GM19438 (cell line): ENCODE results near the gene ADAMTS7.
"Not testable (repeated sequence)": the region's sequence is repeated elsewhere in the genome, so short reads cannot be mapped to it uniquely, and the experiment has no call there.

Experiments
- ATAC-seq: cut with Tn5 transposase; IDR thresholded peaks from one replicate; pipeline ENCODE4 v1.9.1; 2021; ENCODE audit warnings: low read depth; ENCODE audit not compliant: unreplicated experiment

The ADAMTS7 gene

DNA sequence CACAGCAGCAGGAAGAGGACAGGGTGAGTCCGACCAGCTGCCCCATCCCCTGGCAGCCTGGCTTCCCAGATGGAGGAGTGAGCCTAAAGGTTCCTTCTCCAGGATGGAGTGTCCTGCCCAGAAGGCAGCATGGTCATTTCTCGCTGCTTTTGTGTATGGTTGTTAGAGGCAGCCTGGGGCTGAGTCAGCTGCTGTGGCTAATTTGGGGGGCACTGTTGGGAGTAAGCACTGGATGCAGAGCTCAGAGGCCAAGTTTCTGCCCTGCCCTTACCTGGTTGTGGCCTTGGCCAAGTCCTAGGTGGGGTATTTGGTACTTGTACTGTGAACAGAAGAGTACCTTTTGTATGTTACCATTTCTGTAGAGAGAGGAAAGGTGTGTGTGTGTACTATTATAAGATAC, 78.6 kb downstream of the ADAMTS7 start:
- no peak for ATAC-seq

DNA sequence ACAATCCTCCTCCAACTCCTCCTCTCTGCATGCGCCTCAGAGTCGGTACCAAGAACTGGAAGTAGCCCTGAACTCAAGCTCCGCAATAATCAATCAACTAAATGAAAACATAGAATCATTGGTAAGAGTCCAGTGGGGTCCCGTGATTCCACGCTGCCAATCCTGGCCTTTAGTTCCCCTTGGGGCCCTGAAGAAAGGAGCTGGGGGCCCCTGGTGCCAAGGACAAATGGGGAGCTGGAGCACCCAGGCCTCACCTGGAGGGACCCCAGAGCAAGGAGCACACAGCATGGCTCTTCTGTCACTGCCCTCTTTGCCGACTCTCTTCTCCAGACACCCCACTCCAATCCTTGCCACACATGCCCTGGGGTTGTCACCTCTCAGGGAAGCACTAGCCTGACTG, 80.3 kb downstream of the ADAMTS7 start:
- ATAC-seq = no peak

- ATAC-seq = not testable (repeated sequence)
Measured at GRCh38 chr15:78728427-78728826, 82.8 kb downstream of the ADAMTS7 start.

- no peak for ATAC-seq
Measured at GRCh38 chr15:78727561-78727960, 83.7 kb downstream of the ADAMTS7 start.

GRCh38 chr15:78726870-78727551, 84.3 kb downstream of the ADAMTS7 start:
- ATAC-seq = no peak

- not testable (repeated sequence) for ATAC-seq
Measured at GRCh38 chr15:78719819-78720450, 91.3 kb downstream of the ADAMTS7 start.

GRCh38 chr15:78718837-78719236, 92.4 kb downstream of the ADAMTS7 start:
- ATAC-seq = no peak

GRCh38 chr15:78717956-78718656, 93.2 kb downstream of the ADAMTS7 start:
- ATAC-seq = no peak

- no peak for ATAC-seq
Measured at GRCh38 chr15:78716651-78717050, 94.6 kb downstream of the ADAMTS7 start.

- no peak for ATAC-seq
Measured at GRCh38 chr15:78715930-78716329, 95.3 kb downstream of the ADAMTS7 start.

GRCh38 chr15:78715434-78715833, 95.8 kb downstream of the ADAMTS7 start:
- no peak for ATAC-seq

DNA sequence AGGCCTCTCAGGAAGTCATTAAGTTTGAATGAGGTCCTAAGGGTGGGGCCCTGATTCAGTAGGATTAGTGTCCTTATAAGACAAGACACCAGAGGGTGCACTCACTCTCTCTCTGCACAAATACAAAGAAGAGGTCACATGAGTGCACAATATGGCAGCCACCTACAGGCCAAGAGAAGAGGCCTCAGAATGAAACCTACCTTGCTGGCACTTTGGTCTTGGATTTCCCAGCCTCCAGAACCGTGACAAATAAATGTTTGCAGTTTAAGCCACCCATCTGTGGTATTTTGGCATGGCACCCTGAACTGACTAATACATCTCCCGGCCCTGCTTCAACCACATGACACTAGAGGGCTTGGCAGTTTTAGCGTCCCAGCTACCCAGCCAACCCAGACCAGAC, 96.4 kb downstream of the ADAMTS7 start:
- ATAC-seq = no peak

- no peak for ATAC-seq
Measured at GRCh38 chr15:78712797-78713515, 98.3 kb downstream of the ADAMTS7 start.

- no peak for ATAC-seq
Measured at GRCh38 chr15:78711638-78712037, 99.6 kb downstream of the ADAMTS7 start.

DNA sequence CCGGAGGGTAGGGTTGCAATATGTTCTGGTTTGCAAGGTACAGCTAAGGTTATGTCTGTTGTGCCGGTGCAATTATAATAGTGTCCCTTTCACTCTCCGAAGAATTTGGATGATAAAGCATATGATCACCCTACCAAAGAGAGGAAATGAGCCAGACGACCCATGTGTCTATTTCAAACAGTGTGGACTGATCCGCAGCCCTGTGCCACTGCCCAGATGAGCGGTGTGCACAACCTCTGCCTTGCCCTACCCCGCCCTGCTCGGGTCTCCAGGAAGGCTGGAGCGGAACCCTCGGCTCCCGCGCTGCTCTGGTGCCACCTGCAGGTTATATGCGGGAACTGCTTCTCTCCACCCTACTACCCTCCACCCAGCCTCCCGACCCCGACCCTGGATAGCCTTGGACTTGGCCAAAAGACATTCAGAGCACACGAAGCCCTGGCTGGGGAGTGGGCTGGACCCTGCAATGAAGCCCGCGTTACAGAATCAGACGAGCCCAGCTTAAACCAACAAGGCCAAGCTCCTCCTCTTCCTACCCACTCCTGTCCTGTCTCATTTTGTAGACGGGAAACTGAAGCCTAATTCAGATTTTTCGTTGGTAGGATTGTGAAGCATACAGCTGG, 101.9 kb downstream of the ADAMTS7 start:
- ATAC-seq = peak; percentile 74
